SKM-1 (cell line): ENCODE measurements around the gene SGIP1.
"Not testable (repeated sequence)": the region's sequence is repeated elsewhere in the genome, so short reads cannot be mapped to it uniquely, and the experiment has no call there.

Experiments used
- DNase-seq: peaks from one replicate; lab custom pipeline; 2025; ENCODE audit not compliant: unreplicated experiment; lab: John Stamatoyannopoulos, UW

SGIP1 gene

GRCh38 chr1:66795839-66796238, 261.9 kb downstream of the SGIP1 start:
- not testable (repeated sequence) for DNase-seq
